Measurements from ENCODE around the gene GLYATL1B. TPM values are rescaled to one million over a fixed set of nuclear protein-coding genes. Genes with fewer than 3 reads are reported as not detected.

GLYATL1B gene
- total RNA-seq, 1 experiment from 2014 or later, result not detected

GRCh38 chr11:59138643-59139042 lies 52.5 kb downstream of the GLYATL1B start:
- intact Hi-C loops (cut with micrococcal nuclease), result loop anchor here (5.0 kb wide), 2 partner anchors 86 to 351 kb away; no protein-coding TSS in a partner anchor
- no TSS peak for BruUV-seq (replicated peaks)
- no peak for ATAC-seq
- TF ChIP-seq MAX (IDR thresholded peaks at IDR 0.05) (no peak), CTCF (IDR thresholded peaks at IDR 0.05 in 2 of 3, conservative IDR thresholded peaks at IDR 0.05 in 1 of 3; ENCODE audit: borderline replicate concordance in 1 of 3, insufficient read depth in 1 of 3, low read depth in 2 of 3, low read length in 2 of 3) (no peak), TCF7L2 (IDR thresholded peaks at IDR 0.05; ENCODE audit: borderline replicate concordance, extremely low read depth, insufficient read depth, insufficient read length) (no peak), YY1 (IDR thresholded peaks at IDR 0.05; ENCODE audit: extremely low read depth, insufficient replicate concordance, low read depth, low read length) (no peak), CEBPB (IDR thresholded peaks at IDR 0.05; ENCODE audit: low read depth) (no peak), FOSL1 (IDR thresholded peaks at IDR 0.05; ENCODE audit: low read depth) (no peak), ELF1 (IDR thresholded peaks at IDR 0.05; ENCODE audit: borderline replicate concordance, low read depth) (no peak), RAD21 (IDR thresholded peaks at IDR 0.05; ENCODE audit: low read depth) (no peak), ZNF274 (IDR thresholded peaks at IDR 0.05; ENCODE audit: low read depth, low read length) (no peak), SRF (IDR thresholded peaks at IDR 0.05; ENCODE audit: low read depth) (no peak), CBX3 (IDR thresholded peaks at IDR 0.05; ENCODE audit: low read depth) (no peak), ZFX (IDR thresholded peaks at IDR 0.05) (no peak), EZH2phosphoT487 (IDR thresholded peaks at IDR 0.05; ENCODE audit: borderline replicate concordance) (no peak), SP1 (IDR thresholded peaks at IDR 0.05; ENCODE audit: low read depth) (no peak), JUND (IDR thresholded peaks at IDR 0.05) (no peak)
- TF ChIP-seq, protein P1, sequence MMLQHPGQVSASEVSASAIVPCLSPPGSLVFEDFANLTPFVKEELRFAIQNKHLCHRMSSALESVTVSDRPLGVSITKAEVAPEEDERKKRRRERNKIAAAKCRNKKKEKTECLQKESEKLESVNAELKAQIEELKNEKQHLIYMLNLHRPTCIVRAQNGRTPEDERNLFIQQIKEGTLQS (IDR thresholded peaks at IDR 0.05), result no peak
- Histone ChIP-seq H3K79me2 (ENCODE audit: insufficient read depth, low read length) (no peaks in the 10 kb centered on the region), H3K4me2 (ENCODE audit: low read length) (no peak overlapping the region), H3K36me3 (ENCODE audit: control insufficient read depth in 1 of 2, insufficient read depth in 2 of 2, low read length in 2 of 2) (no peaks in the 10 kb centered on the region), H3K9me3 (ENCODE audit: control insufficient read depth in 1 of 2, insufficient read depth in 1 of 2, low read depth in 1 of 2, low read length in 2 of 2) (no peaks in the 10 kb centered on the region), H2AFZ (ENCODE audit: low read depth, low read length, poor library complexity, severe bottlenecking) (no peak overlapping the region), H3K9me2 (ENCODE audit: insufficient read depth) (no peaks in the 10 kb centered on the region), H3K9ac (ENCODE audit: low read length) (no peak overlapping the region), H3K4me3 (replicated peaks in 1 of 2; ENCODE audit: low read depth in 1 of 2, low read length in 2 of 2) (no peak overlapping the region), H3K4me1 (ENCODE audit: control insufficient read depth in 1 of 2, insufficient read depth in 2 of 2, low read length in 2 of 2) (peaks cover 0 to 20% of the 10 kb centered on the region in 2 experiments; a peak in 3 of 4 replicates), H3K27me3 (ENCODE audit: insufficient read depth, low read length) (no peaks in the 10 kb centered on the region), H4K20me1 (ENCODE audit: insufficient read depth) (no peaks in the 10 kb centered on the region), H3K27ac (ENCODE audit: low read depth, low read length) (no peak overlapping the region)
- ChIA-PET POLR2A (no interaction called here), CTCF (no interaction called here), RAD21 (ENCODE audit: low non-redundant PET in 1 of 2, low total read pairs in 2 of 2, uncharacterized antibody in 2 of 2, unreplicated experiment in 2 of 2) (no interaction called here)
- DNase-seq (ENCODE audit: low read depth, low spot score), result no peak
